Suprapubic skin (tissue), 4 donors: ENCODE results near the gene KIF5A. TPM values are rescaled to one million over a fixed set of nuclear protein-coding genes. Genes with fewer than 3 reads are reported as not detected.
"Not testable (repeated sequence)": the region's sequence is repeated elsewhere in the genome, so short reads cannot be mapped to it uniquely, and the experiment has no call there.

ENCODE experiments used
- DNase-seq, 2 donors: peaks; one replicate each; pipeline ENCODE4 v3.0.0-alpha.2; 2019; ENCODE audit warnings: low spot score in 2 of 2
- H3K27ac ChIP-seq: fragments of 200-600 bp; sonication (generic); one replicate; pipeline ENCODE4 v1.5.1; 2019
- H3K27me3 ChIP-seq: fragments of 200-600 bp; sonication (generic); one replicate; pipeline ENCODE4 v1.5.1; 2019
- H3K36me3 ChIP-seq: fragments of 200-600 bp; sonication (generic); one replicate; pipeline ENCODE4 v1.5.1; 2019
- H3K4me1 ChIP-seq: fragments of 200-600 bp; sonication (generic); one replicate; pipeline ENCODE4 v1.5.1; 2019
- H3K4me3 ChIP-seq: fragments of 200-600 bp; sonication (generic); one replicate; pipeline ENCODE4 v1.5.1; 2019; ENCODE audit warnings: mild to moderate bottlenecking
- H3K9me3 ChIP-seq: fragments of 200-600 bp; sonication (generic); one replicate; pipeline ENCODE4 v1.5.1; 2019
- EP300 ChIP-seq: sonication (generic); formaldehyde crosslinking; IDR thresholded peaks from one replicate; pipeline ENCODE4 v1.6.1; 2017; ENCODE audit warnings: antibody characterized with exemption
- POLR2A ChIP-seq, 2 donors: fragments of 450-650 bp; IDR thresholded peaks; one replicate each; pipeline ENCODE4 v1.6.1; 2017; ENCODE audit warnings: antibody characterized with exemption in 2 of 2, mild to moderate bottlenecking in 2 of 2, moderate library complexity in 2 of 2
- POLR2AphosphoS5 ChIP-seq, 3 donors: sonication (generic); formaldehyde crosslinking; IDR thresholded peaks; one replicate each; pipeline ENCODE4 v1.6.1; 2017; ENCODE audit warnings: antibody characterized with exemption in 3 of 3
- WGBS: methylation state at CpG from one replicate; pipeline ENCODE4 v1.1.5; 2018; 5-methylcytosine and 5-hydroxymethylcytosine counted together
- total RNA-seq, 4 donors: library from RNA; depleted of rRNA; stranded (reverse); fragments of >200 nt; gene quantifications; one replicate each; pipeline ENCODE4 v1.1.0, GENCODE V29; 2016
- TF ChIP-seq, protein P1 (sequence below), 2 donors: fragments of 200-600 bp in 1 of 2; fragments of 450-650 bp in 1 of 2; sonication (generic) in 1 of 2; IDR thresholded peaks; one replicate each; pipeline ENCODE4 v1.5.1; 2016 to 2019; ENCODE audit warnings: antibody characterized with exemption in 2 of 2, mild to moderate bottlenecking in 1 of 2, moderate library complexity in 1 of 2

The KIF5A gene
- total RNA-seq, 4 donors from 2014 or later, result 0.08 to 0.23 TPM; not detected in 2

- H3K9me3 ChIP-seq, result no peaks in the 10 kb centered on the region
- no peaks in the 10 kb centered on the region for H3K27me3 ChIP-seq
- no peak for TF ChIP-seq POLR2AphosphoS5 (IDR thresholded peaks at IDR 0.05)
- TF ChIP-seq POLR2A (IDR thresholded peaks at IDR 0.05), result no peak
- TF ChIP-seq, protein P1, sequence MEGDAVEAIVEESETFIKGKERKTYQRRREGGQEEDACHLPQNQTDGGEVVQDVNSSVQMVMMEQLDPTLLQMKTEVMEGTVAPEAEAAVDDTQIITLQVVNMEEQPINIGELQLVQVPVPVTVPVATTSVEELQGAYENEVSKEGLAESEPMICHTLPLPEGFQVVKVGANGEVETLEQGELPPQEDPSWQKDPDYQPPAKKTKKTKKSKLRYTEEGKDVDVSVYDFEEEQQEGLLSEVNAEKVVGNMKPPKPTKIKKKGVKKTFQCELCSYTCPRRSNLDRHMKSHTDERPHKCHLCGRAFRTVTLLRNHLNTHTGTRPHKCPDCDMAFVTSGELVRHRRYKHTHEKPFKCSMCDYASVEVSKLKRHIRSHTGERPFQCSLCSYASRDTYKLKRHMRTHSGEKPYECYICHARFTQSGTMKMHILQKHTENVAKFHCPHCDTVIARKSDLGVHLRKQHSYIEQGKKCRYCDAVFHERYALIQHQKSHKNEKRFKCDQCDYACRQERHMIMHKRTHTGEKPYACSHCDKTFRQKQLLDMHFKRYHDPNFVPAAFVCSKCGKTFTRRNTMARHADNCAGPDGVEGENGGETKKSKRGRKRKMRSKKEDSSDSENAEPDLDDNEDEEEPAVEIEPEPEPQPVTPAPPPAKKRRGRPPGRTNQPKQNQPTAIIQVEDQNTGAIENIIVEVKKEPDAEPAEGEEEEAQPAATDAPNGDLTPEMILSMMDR (IDR thresholded peaks at IDR 0.05), result no peak
- TF ChIP-seq EP300, result no peak
- peaks cover 64% of the 10 kb centered on the region for H3K36me3 ChIP-seq
- WGBS, result 85% methylated on average over 11 of the region's 11 CpGs
- no peak for DNase-seq
- H3K4me1 ChIP-seq, result peaks cover 33% of the 10 kb centered on the region
- no peak overlapping the region for H3K4me3 ChIP-seq
- H3K27ac ChIP-seq, result no peak overlapping the region
Observed at GRCh38 chr12:57515934-57516541, 33.8 kb upstream of the KIF5A start.

DNA sequence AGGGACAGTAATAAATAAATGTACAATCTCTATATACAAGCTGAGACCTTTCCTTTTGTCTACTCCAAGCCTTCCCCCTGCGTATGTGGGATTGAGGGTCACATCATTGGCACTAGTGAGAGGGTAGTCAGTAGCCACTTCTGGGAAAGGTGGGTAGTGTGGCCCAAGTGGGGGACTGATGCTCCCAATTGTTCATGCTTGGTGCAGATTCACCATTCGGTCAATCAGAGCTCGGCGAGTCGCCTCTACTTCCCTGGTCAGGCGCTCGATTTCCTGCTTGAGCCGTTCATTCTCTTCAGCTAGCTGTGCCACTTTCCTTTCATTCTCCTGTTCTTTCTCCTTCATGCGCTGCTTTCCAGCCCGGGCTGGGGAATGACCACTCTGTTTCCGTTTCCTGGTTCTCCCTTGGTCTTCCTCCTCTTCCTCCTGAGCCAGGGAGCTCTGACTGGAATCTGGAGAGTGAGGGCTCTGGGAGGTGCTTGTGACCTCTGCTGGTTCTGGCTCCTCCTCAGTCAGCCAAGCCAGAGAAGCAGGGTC lies 33.2 kb upstream of the KIF5A start:
- H3K4me1 ChIP-seq, result peaks cover 39% of the 10 kb centered on the region
- no peaks in the 10 kb centered on the region for H3K9me3 ChIP-seq
- WGBS, result 83% methylated on average over 11 of the region's 11 CpGs
- H3K27me3 ChIP-seq, result no peaks in the 10 kb centered on the region
- no peak for DNase-seq
- no peak for TF ChIP-seq POLR2A (IDR thresholded peaks at IDR 0.05)
- TF ChIP-seq POLR2AphosphoS5 (IDR thresholded peaks at IDR 0.05), result no peak
- TF ChIP-seq, protein P1 (IDR thresholded peaks at IDR 0.05), result no peak
- no peak for TF ChIP-seq EP300
- no peak overlapping the region for H3K27ac ChIP-seq
- peaks cover 57% of the 10 kb centered on the region for H3K36me3 ChIP-seq
- no peak overlapping the region for H3K4me3 ChIP-seq

- Histone ChIP-seq H3K27me3 (no peaks in the 10 kb centered on the region), H3K27ac (peak overlapping the region; percentile 96), H3K4me1 (peaks cover 44% of the 10 kb centered on the region), H3K9me3 (no peaks in the 10 kb centered on the region), H3K36me3 (peaks cover 52% of the 10 kb centered on the region), H3K4me3 (no peak overlapping the region)
- WGBS, result 9% methylated on average over 1 of the region's 1 CpG
- no peak for DNase-seq
- TF ChIP-seq EP300, result no peak
- TF ChIP-seq, protein P1 (IDR thresholded peaks at IDR 0.05), result no peak
- TF ChIP-seq POLR2AphosphoS5 (IDR thresholded peaks at IDR 0.05), result no peak
- no peak for TF ChIP-seq POLR2A (IDR thresholded peaks at IDR 0.05)
Observed at GRCh38 chr12:57517187-57517586, 32.7 kb upstream of the KIF5A start.

DNA sequence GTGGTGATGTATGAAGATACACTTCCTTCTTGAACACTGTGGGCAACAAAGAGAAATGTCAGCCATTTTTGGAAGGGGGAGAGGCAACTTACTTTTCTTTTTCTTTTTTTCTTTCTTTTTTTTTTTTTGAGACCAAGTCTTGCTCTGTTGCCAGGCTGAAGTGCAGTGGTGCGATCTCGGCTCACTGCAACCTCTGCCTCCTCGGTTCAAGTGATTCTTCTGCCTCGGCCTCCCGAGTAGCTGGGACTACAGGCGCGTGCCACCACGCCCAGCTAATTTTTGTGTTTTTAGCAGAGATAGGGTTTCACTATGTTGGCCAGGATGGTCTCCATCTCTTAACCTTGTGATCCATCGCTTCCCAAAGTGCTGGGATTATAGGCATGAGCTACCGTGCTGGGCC lies 32.1 kb upstream of the KIF5A start:
- Histone ChIP-seq H3K36me3 (peaks cover 47% of the 10 kb centered on the region), H3K27ac (peak overlapping the region; percentile 96), H3K4me1 (peaks cover 46% of the 10 kb centered on the region), H3K4me3 (peak overlapping the region; percentile 77)
- DNase-seq, H3K27me3 ChIP-seq, H3K9me3 ChIP-seq: not testable (repeated sequence)
- WGBS, result 72% methylated on average over 10 of the region's 10 CpGs

GRCh38 chr12:57518176-57518919 lies 31.5 kb upstream of the KIF5A start:
- H3K36me3 ChIP-seq, result peaks cover 41% of the 10 kb centered on the region
- no peak for DNase-seq
- H3K4me3 ChIP-seq, result peak overlapping the region; percentile 77
- H3K27me3 ChIP-seq, result no peaks in the 10 kb centered on the region
- WGBS, result 53% methylated on average over 8 of the region's 8 CpGs
- H3K4me1 ChIP-seq, result peaks cover 50% of the 10 kb centered on the region
- H3K27ac ChIP-seq, result peak overlapping the region; percentile 96
- H3K9me3 ChIP-seq, result no peaks in the 10 kb centered on the region
- TF ChIP-seq POLR2AphosphoS5 (IDR thresholded peaks at IDR 0.05) (no peak), EP300 (no peak), POLR2A (IDR thresholded peaks at IDR 0.05) (no peak)
- TF ChIP-seq, protein P1 (IDR thresholded peaks at IDR 0.05), result no peak
